ENCODE results near the gene CENPVL3. TPM values are rescaled to one million over a fixed set of nuclear protein-coding genes. Genes with fewer than 3 reads are reported as not detected.
A peak's percentile ranks its signal among the peaks of the same experiment; 100 is the strongest.

Gene CENPVL3
- total and polyA plus RNA-seq, 2 of the 4 experiments (the other 2 are of a cell fraction): not detected

DNA sequence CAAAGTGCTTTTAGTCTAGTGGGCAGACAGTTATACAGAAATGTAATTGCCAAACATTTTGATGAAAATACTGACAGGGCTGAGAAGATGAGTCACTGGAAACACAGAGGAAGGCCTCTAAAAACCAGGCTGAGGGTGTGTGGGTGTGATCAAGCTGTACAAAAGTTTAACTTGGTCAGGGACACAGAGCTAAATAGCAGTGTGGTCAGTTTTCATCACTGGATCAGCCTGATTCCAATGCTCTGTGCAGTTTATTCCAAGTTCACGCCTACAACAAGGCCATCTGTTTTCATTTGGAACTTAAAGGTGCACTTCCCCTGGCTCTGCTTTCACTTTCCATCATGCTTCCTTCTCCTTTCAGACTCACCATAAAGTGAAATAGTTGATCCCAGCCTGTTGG is 10.6 kb downstream of the CENPVL3 start:
- Histone ChIP-seq H3K4me3 (ENCODE audit: insufficient read depth, low read depth, low read length) (no peak overlapping the region), H3K14ac (replicated peaks; ENCODE audit: low read depth, low read length) (no peak overlapping the region), H2AK9ac (replicated peaks; ENCODE audit: low read depth, low read length, poor library complexity) (no peak overlapping the region), H2AFZ (replicated peaks; ENCODE audit: low read length, poor library complexity) (no peak overlapping the region), H3K27ac (ENCODE audit: insufficient read depth, low read length) (no peak overlapping the region), H4K91ac (ENCODE audit: insufficient read depth, low read depth, low read length) (no peak overlapping the region), H3K27me3 (ENCODE audit: control insufficient read depth, insufficient read depth, low read length) (peaks cover 12% of the 10 kb centered on the region), H3K18ac (ENCODE audit: low read depth, low read length) (no peak overlapping the region), H3K79me1 (ENCODE audit: low read depth in 1 of 2, low read length in 2 of 2) (no peaks in the 10 kb centered on the region), H4K5ac (ENCODE audit: low read depth, low read length) (no peak overlapping the region), H2BK15ac (ENCODE audit: low read depth, low read length) (no peak overlapping the region), H3K4me2 (ENCODE audit: low read depth, low read length) (no peak overlapping the region), H3K9me3 (ENCODE audit: control insufficient read depth, insufficient read depth, low read length) (no peaks in the 10 kb centered on the region), H2BK120ac (ENCODE audit: low read depth, low read length) (no peak overlapping the region), H2BK20ac (ENCODE audit: low read depth, low read length) (no peak overlapping the region), H4K20me1 (ENCODE audit: insufficient read depth, low read length) (no peaks in the 10 kb centered on the region), H3K56ac (ENCODE audit: extremely low read depth, insufficient read depth, low read length) (no peak overlapping the region), H3K23ac (ENCODE audit: low read depth, low read length) (no peak overlapping the region), H2AK5ac (ENCODE audit: low read depth, low read length) (no peak overlapping the region), H3K9ac (ENCODE audit: low read depth, low read length) (no peak overlapping the region), H3K36me3 (ENCODE audit: control insufficient read depth, insufficient read depth, low read length) (no peaks in the 10 kb centered on the region), H3K4ac (ENCODE audit: low read depth, low read length) (no peak overlapping the region), H3K9me1 (ENCODE audit: insufficient read depth, low read length) (no peaks in the 10 kb centered on the region), H3K4me1 (ENCODE audit: control insufficient read depth, insufficient read depth, low read length) (no peaks in the 10 kb centered on the region), H2BK5ac (ENCODE audit: low read depth, low read length, poor library complexity, severe bottlenecking) (no peak overlapping the region), H4K8ac (ENCODE audit: low read depth in 2 of 2, low read length in 2 of 2) (no peak overlapping the region)
- no TSS peak for BruUV-seq (replicated peaks)
- intact Hi-C loops (cut with micrococcal nuclease): loop anchor here (2.0 kb wide), 1 partner anchor 43 kb away; no protein-coding TSS in a partner anchor
- ChIA-PET CTCF (no interaction called here), POLR2A (ENCODE audit: unreplicated experiment) (no interaction called here)
- peak; percentile 1 for DNase-seq
- ATAC-seq (ENCODE audit: low read depth): no peak
- in situ Hi-C loops (cut with MboI; ENCODE audit: low sequenced_read_pairs): no loop called here
- no CpG with 5 or more reads among the region's 1 CpG for WGBS, 2 experiments (ENCODE audit: extremely low coverage in 2 of 2, insufficient read length in 1 of 2)
- TF ChIP-seq RAD21 (IDR thresholded peaks at IDR 0.05; ENCODE audit: low read length) (no peak), NFE2L2 (IDR thresholded peaks at IDR 0.05; ENCODE audit: low read depth, low read length) (no peak), FOS (IDR thresholded peaks at IDR 0.05; ENCODE audit: low read depth, low read length) (no peak)
- TF ChIP-seq, protein P1, sequence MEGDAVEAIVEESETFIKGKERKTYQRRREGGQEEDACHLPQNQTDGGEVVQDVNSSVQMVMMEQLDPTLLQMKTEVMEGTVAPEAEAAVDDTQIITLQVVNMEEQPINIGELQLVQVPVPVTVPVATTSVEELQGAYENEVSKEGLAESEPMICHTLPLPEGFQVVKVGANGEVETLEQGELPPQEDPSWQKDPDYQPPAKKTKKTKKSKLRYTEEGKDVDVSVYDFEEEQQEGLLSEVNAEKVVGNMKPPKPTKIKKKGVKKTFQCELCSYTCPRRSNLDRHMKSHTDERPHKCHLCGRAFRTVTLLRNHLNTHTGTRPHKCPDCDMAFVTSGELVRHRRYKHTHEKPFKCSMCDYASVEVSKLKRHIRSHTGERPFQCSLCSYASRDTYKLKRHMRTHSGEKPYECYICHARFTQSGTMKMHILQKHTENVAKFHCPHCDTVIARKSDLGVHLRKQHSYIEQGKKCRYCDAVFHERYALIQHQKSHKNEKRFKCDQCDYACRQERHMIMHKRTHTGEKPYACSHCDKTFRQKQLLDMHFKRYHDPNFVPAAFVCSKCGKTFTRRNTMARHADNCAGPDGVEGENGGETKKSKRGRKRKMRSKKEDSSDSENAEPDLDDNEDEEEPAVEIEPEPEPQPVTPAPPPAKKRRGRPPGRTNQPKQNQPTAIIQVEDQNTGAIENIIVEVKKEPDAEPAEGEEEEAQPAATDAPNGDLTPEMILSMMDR (conservative IDR thresholded peaks at IDR 0.05; ENCODE audit: low read depth, low read length): no peak
- dilution Hi-C loops (cut with HindIII; ENCODE audit: low sequenced_read_pairs, unreplicated experiment): no loop called here

All from IMR-90 (cell line).